Fibroblast of lung (primary cell): ENCODE results near the gene ARGFX. TPM values are rescaled to one million over a fixed set of nuclear protein-coding genes. Genes with fewer than 3 reads are reported as not detected.

Source experiments
- DNase-seq, 2 donors: peaks; one replicate each; pipeline versions ENCODE4 v3.0.0 to v3.0.0-alpha.2; 2010; ENCODE audit warnings: low read depth in 2 of 2
- H2AFZ ChIP-seq: 2 replicates; pipeline ENCODE4 v1.5.1; 2012; ENCODE audit warnings: low read length, control low read depth, inconsistent platforms
- H3K27ac ChIP-seq: 2 replicates; pipeline ENCODE4 v1.5.1; 2011; ENCODE audit warnings: low read length, control low read depth; ENCODE audit not compliant: insufficient read depth
- H3K27me3 ChIP-seq: 2 replicates; pipeline ENCODE4 v1.5.1; 2011; ENCODE audit warnings: mild to moderate bottlenecking, low read length; ENCODE audit not compliant: control insufficient read depth, insufficient read depth
- H3K36me3 ChIP-seq: 2 replicates; pipeline ENCODE4 v1.5.1; 2011; ENCODE audit warnings: low read length; ENCODE audit not compliant: control insufficient read depth, insufficient read depth
- H3K4me1 ChIP-seq: 2 replicates; pipeline ENCODE4 v1.5.1; 2011; ENCODE audit warnings: low read length; ENCODE audit not compliant: control insufficient read depth, insufficient read depth; ENCODE audit errors: extremely low read depth
- H3K4me2 ChIP-seq: 2 replicates; pipeline ENCODE4 v1.5.1; 2011; ENCODE audit warnings: low read length, control low read depth; ENCODE audit not compliant: insufficient read depth; ENCODE audit errors: extremely low read depth
- H3K4me3 ChIP-seq, 4 experiments: fragments of 200-600 bp in 1 of 4; sonication (generic) in 1 of 4; replicated peaks in 1 of 4; 2 replicates each; pipeline ENCODE4 v1.5.1; 2011 to 2016; ENCODE audit warnings: low read length in 4 of 4, low read depth in 3 of 4, mild to moderate bottlenecking in 3 of 4, control low read depth in 2 of 4, inconsistent platforms in 1 of 4, mixed read lengths in 1 of 4; ENCODE audit not compliant: insufficient read depth in 1 of 4; ENCODE audit errors: control extremely low read depth in 1 of 4
- H3K79me2 ChIP-seq: 2 replicates; pipeline ENCODE4 v1.5.1; 2012; ENCODE audit warnings: mild to moderate bottlenecking, low read length, inconsistent platforms; ENCODE audit not compliant: control insufficient read depth, insufficient read depth
- H3K9ac ChIP-seq: 2 replicates; pipeline ENCODE4 v1.5.1; 2011; ENCODE audit warnings: mild to moderate bottlenecking, low read length, control low read depth; ENCODE audit not compliant: insufficient read depth
- H3K9me3 ChIP-seq: 2 replicates; pipeline ENCODE4 v1.5.1; 2012; ENCODE audit warnings: low read depth, low read length; ENCODE audit not compliant: control insufficient read depth, insufficient read depth
- H4K20me1 ChIP-seq: 2 replicates; pipeline ENCODE4 v1.5.1; 2011; ENCODE audit warnings: low read length; ENCODE audit not compliant: control insufficient read depth, insufficient read depth; ENCODE audit errors: extremely low read depth
- CTCF ChIP-seq, 2 donors: IDR thresholded peaks in 1 of 2; conservative IDR thresholded peaks in 1 of 2; 1 replicate in 1 of 2; 2 replicates in 1 of 2; pipeline ENCODE4 v1.5.1; 2011 to 2012; ENCODE audit warnings: low read length in 2 of 2, control low read depth in 1 of 2, inconsistent platforms in 1 of 2, low read depth in 1 of 2, mild to moderate bottlenecking in 1 of 2
- EZH2 ChIP-seq: IDR thresholded peaks from 2 replicates; pipeline ENCODE4 v1.5.1; 2012; ENCODE audit warnings: low read length, control low read depth, mild to moderate bottlenecking; ENCODE audit errors: missing control alignments
- polyA plus RNA-seq, 2 donors: library from polyadenylated mRNA; depleted of rRNA in 1 of 2; stranded (reverse) in 1 of 2; unstranded in 1 of 2; fragments of >200 nt; gene quantifications; 2 replicates each; pipeline ENCODE4 v1.2.1, GENCODE V29; 2011 to 2012; ENCODE audit warnings: missing spikeins in 1 of 2
- total RNA-seq: library from RNA; depleted of rRNA; stranded (reverse); fragments of >200 nt; gene quantifications from 2 replicates; pipeline ENCODE4 v1.2.1, GENCODE V29; 2014

The ARGFX gene
- total and polyA plus RNA-seq, 2 donors (not counting 1 experiment from before 2014, with no cell fraction given): not detected

GRCh38 chr3:121552797-121553196, 15.0 kb upstream of the ARGFX start:
- Histone ChIP-seq H3K27me3 (no peaks in the 10 kb centered on the region), H3K4me2 (no peak overlapping the region), H2AFZ (peak overlapping the region; percentile 42), H3K36me3 (no peaks in the 10 kb centered on the region), H3K4me1 (no peaks in the 10 kb centered on the region), H3K4me3 (no peak overlapping the region), H4K20me1 (no peaks in the 10 kb centered on the region), H3K9ac (no peak overlapping the region), H3K79me2 (no peaks in the 10 kb centered on the region), H3K9me3 (no peaks in the 10 kb centered on the region), H3K27ac (no peak overlapping the region)
- TF ChIP-seq CTCF (conservative IDR thresholded peaks at IDR 0.05 in 1 of 2, IDR thresholded peaks at IDR 0.05 in 1 of 2; ENCODE audit: low read depth in 1 of 2, low read length in 2 of 2) (no peak), EZH2 (no peak)
- DNase-seq: no peak

GRCh38 chr3:121557426-121557934, 10.3 kb upstream of the ARGFX start:
- Histone ChIP-seq H3K79me2 (no peaks in the 10 kb centered on the region), H2AFZ (no peak overlapping the region)
- no peak for DNase-seq

DNA sequence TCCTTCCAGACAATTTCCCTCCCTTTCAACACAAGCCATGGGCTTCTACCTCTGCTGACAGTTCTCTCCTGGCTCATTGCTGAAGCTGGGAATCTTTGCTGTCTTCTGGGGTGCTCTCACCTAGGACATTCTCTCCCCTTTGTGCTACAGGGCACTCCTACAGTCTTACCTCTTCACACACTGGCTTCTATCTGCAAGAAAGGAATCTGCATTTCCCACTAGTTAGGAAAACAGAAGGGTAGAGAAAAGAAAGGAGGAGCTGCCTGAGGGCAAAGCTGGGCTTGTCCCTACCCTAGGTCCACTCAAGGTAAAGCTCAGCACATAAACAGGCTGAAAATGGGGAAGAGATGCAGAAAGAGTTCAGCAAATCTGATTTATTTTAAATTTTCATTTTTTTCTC, 5.6 kb upstream of the ARGFX start:
- no peak for DNase-seq
- Histone ChIP-seq H2AFZ (no peak overlapping the region), H3K27ac (no peak overlapping the region), H3K36me3 (no peaks in the 10 kb centered on the region), H3K79me2 (no peaks in the 10 kb centered on the region), H4K20me1 (no peaks in the 10 kb centered on the region), H3K4me1 (no peaks in the 10 kb centered on the region), H3K4me2 (no peak overlapping the region), H3K4me3 (no peak overlapping the region), H3K9me3 (no peaks in the 10 kb centered on the region), H3K9ac (no peak overlapping the region), H3K27me3 (no peaks in the 10 kb centered on the region)
- no peak for TF ChIP-seq EZH2
- no peak for TF ChIP-seq CTCF (conservative IDR thresholded peaks at IDR 0.05 in 1 of 2, IDR thresholded peaks at IDR 0.05 in 1 of 2; ENCODE audit: low read depth in 1 of 2, low read length in 2 of 2)

More at GRCh38 chr3:121557426-121557934, 10.3 kb upstream of the ARGFX start:
- no peak overlapping the region for H3K9ac ChIP-seq
- H3K27me3 ChIP-seq: no peaks in the 10 kb centered on the region
- no peaks in the 10 kb centered on the region for H3K9me3 ChIP-seq
- no peak for TF ChIP-seq CTCF (conservative IDR thresholded peaks at IDR 0.05 in 1 of 2, IDR thresholded peaks at IDR 0.05 in 1 of 2; ENCODE audit: low read depth in 1 of 2, low read length in 2 of 2)
- TF ChIP-seq EZH2: no peak
- H3K27ac ChIP-seq: no peak overlapping the region
- no peaks in the 10 kb centered on the region for H3K4me1 ChIP-seq
- no peak overlapping the region for H3K4me3 ChIP-seq
- no peaks in the 10 kb centered on the region for H3K36me3 ChIP-seq
- H3K4me2 ChIP-seq: no peak overlapping the region
- no peaks in the 10 kb centered on the region for H4K20me1 ChIP-seq
